ENCODE data around the gene BRIP1.
"Not testable (repeated sequence)": the region's sequence is repeated elsewhere in the genome, so short reads cannot be mapped to it uniquely, and the experiment has no call there.

BRIP1 gene

DNA sequence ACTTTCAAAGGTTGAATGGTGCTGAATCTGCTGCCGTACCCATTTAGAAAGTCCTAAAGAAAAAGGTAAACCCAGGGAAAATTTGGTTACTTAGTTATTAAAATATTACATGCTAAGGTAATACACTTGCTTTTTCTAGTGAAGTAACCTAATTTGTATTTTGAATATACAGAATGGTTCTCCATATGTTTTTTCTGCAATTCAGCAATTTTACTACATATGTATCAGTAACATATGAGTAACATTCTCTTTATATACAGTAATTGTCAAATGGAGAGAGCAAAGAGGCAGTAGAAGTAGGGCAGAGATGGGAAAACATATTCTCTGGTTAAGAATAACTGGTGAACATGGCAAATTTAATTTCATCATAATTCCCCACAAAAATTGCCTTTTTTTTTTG, 177.2 kb downstream of the BRIP1 start:
- DNase-seq = no peak

DNA sequence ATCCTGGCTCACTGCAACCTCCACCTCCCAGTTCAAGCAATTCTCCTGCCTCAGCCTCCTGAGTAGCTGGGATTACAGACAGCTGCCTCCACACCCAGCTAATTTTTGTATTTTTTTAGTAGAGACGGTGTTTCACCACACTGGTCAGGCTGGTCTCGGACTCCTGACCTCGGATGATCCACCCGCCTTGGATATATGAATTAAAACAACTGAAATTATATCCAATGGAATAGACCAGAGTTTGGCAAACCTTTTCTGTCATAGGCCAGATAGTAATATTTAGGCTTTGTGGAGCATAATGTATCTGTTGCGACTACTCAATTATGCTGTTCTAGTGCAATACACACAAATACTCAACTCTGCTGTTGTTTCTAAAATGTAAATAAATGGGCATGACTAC, 178.5 kb downstream of the BRIP1 start:
- no peak for DNase-seq

DNA sequence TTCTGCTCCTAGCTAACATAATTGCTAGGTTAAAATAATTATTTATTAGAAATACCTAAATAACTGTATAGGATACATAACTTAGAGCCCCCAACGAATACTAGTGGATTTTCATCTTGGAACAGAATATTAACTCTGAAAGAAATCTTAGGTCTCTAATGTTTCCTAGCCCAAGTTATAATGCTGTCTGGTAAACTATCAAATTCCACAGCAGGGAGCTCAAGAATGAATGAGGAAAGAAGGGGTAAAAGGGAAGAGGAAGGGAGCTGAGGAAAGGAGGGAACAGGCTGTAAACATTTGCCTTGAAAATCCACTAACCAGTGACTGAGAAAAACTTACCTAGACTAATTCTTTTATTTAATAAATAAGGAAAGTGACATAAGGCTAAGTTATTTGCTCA, 179.2 kb downstream of the BRIP1 start:
- no peak for DNase-seq

DNA sequence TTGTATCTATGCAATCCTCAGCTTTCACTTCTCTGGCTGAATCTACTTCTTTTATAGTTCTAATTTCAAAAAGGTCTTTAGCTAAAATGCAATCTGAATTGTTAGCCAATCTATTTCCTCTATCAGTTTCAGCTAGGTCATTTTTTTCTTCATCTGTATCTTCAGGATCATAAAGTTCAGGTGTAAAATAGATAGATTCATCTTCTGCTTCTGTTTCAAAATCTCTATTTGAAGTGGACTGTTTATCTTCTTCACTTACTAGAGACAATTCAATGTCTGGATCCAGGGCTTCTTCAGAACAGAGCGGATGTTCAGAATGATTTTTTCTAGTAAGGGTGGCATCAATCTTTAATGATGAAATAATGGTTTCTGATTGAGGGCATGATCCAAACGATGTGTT, 179.9 kb downstream of the BRIP1 start:
- no peak for DNase-seq

DNA sequence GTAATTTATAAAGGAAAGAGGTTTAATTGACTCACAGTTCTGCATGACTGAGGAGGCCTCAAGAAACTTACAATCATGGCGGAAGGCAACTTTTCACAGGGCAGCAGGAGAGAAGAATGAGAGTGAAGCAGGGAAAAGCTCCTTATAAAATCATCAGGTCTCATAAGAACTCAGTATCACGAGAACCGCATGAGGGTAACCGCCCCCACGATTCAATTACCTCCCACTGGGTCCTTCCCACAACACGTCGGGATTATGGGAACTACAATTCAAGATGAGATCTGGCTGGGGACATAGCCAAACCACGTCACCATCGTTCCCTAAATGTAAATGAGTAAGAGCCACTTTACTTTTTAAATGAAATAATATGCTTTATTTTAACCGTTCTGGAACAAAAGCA, 182.4 kb downstream of the BRIP1 start:
- no peak for DNase-seq

DNA sequence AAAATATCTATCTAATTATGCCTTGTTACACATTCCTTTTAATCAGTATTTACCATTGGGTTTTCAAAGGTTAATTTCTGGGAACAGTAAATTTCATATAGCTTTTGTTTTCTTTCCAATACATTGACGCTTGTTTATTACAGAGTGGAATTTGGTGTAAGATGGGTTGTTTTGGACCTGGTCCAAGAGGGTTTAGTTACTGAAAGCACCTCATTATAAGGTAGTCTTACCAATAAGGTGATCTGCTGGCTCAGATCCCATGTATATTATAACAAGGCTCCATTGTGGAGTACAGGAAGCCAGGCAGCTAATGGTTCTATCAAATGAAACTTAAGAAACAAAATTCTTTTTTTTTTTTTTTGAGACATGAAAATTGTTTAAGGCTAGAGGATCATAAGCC, 185.0 kb downstream of the BRIP1 start:
- no peak for DNase-seq

DNA sequence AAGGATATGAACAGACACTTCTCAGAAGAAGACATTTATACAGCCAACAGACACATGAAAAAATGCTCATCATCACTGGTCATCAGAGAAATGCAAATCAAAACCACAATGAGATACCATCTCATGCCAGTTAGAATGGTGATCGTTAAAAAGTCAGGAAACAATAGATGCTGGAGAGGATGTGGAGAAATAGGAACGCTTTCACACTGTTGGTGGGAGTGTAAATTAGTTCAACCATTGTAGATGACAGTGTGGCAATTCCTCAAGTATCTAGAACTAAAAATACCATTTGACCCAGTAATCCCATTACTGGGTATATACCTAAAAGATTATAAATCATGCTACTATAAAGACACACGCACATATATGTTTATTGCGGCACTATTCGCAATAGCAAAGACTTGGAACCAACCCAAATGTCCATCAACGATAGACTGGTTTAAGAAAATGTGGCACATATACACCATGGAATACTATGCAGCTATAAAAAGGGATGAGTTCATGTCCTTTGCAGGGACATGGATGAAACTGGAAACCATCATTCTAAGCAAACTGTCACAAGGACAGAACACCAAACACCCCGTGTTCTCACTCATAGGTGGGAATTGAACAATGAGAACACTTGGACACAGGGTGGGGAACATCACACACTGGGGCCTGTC, 186.0 kb downstream of the BRIP1 start:
- DNase-seq = not testable (repeated sequence)

DNA sequence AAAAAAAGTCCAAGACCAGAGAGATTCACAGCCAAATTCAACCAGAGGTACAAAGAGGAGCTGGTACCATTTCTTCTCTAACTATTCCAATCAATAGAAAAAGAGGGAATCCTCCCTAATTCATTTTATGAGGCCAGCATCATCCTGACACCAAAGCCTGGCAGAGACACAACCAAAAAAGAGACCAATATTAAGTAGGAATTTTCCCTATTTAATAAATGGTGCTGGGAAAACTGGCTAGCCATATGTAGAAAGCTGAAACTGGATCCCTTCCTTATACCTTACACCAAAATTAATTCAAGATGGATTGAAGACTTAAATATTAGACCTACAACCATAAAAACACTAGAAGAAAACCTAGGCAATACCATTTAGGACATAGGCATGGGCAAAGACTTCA, 186.8 kb downstream of the BRIP1 start:
- DNase-seq = not testable (repeated sequence)

DNA sequence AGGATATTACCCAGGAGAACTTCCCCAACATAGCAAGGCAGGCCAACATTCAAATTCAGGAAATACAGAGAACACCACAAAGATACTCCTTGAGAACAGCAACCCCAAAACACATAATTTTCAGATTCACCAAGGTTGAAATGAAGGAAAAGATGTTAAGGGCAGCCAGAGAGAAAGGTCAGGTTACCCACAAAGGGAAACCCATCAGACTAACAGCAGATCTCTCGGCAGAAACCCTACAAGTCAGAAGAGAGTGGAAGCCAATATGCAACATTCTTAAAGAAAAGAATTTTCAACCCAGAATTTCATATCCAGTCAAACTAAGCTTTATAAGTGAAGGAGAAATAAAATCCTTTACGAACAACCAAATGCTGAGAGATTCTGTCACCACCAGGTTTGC, 188.7 kb downstream of the BRIP1 start:
- DNase-seq = not testable (repeated sequence)

DNA sequence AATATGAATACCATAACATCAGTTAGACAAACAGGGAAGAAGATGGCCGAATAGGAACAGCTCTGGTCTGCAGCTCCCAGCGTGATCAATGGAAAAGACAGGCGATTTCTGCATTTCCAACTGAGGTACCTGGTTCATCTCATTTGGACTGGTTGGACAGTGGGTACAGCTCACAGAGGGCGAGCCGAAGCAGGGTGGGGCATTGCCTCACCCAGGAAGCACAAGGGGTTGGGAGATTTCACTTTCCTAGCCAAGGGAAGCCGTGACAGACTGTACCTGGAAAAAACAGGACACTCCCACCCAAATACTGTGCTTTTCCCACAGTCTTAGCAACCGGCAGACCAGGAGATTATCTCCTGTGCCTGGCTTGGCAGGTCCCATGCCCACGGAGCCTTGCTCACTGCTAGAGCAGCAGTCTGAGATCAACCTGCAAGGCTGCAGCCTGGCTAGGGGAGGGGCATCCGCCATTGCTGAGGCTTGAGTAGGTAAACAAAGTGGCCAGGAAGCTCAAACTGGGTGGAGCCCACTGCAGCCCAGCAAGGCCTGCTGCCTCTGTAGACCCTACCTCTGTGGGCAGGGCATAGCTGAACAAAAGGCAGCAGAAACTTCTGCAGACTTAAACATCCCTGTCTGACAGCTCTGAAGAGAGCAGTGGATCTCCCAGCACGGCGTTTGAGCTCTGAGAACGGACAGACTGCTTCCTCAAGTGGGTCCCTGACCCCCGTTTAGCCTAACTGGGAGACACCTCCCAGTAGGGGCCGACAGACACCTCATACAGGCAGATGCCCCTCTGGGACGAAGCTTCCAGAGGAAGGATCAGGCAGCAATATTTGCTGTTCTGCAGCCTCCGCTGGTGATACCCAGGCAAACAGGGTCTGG, 190.1 kb downstream of the BRIP1 start:
- DNase-seq = not testable (repeated sequence)

DNA sequence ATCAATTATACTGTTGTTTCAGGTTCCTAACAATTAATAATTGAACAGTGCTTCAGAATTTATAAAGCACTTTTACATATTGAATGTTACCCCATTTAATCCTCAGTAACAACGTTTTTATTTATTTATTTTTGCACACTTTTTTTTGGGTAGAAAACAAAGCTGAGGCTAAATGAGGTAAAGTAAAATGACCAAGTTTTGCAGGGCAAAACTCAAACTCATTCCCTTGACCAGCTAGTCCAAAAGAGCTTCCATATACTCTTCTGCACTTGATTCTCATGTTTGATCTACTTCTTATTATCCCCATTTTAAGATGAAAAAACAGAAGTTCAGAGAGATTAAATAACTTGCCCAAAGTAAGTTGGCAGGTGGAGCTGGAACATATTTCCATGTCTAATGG, 191.2 kb downstream of the BRIP1 start:
- no peak for DNase-seq

DNA sequence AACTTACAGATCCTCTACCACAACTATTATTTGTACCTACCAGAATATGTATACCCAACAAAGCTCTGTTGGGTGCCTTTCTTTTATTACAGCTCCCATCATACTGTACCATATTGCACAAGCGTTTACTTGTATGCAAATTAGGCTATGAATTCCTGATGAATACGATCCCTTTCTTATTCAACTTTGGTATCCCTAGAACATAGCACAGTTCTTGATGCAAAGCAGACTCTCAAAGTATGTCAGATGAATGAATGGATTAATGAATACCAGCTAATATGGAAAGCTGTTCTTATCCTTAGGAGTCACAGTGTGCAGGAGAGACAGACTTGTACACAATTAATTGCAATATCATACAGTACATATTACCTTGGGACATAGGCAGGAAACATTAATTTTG, 192.6 kb downstream of the BRIP1 start:
- no peak for DNase-seq

DNA sequence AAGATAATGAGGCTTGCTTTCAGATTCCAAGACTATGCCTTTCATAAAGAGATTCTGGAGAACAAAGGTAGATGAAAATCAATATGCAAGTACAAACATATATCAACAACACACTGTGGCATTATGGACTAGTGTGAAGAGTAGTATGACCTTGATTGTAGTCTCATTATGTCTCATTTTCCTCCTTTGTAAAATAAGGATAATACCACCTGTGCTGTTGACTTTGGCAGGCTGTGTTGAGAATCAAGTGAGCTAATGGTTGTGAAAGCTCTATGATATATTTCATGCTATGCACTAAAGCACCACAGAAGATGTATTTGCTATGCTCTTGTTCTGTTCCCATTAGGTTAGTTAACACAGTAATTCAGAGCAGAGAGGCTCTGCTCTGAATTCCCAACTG, 193.8 kb downstream of the BRIP1 start:
- no peak for DNase-seq

DNA sequence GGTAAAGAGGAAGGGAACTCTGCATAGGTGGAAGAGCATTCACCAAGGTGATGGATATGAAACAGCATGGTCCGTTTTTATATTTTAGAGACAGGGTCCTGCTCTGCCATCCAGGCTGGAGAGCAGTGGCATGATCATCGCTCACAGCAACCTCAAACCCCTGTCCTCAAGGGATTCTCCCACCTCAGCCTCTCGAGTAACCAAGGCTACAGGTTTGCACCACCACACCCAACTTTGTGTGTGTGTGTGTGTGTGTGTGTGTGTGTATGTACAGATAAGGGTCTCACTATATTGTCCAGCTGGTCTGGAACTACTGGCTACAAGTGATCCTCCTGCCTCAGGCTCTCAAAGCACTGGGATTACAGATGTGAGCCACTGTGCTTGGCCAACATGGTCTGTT, 194.8 kb downstream of the BRIP1 start:
- DNase-seq = no peak

DNA sequence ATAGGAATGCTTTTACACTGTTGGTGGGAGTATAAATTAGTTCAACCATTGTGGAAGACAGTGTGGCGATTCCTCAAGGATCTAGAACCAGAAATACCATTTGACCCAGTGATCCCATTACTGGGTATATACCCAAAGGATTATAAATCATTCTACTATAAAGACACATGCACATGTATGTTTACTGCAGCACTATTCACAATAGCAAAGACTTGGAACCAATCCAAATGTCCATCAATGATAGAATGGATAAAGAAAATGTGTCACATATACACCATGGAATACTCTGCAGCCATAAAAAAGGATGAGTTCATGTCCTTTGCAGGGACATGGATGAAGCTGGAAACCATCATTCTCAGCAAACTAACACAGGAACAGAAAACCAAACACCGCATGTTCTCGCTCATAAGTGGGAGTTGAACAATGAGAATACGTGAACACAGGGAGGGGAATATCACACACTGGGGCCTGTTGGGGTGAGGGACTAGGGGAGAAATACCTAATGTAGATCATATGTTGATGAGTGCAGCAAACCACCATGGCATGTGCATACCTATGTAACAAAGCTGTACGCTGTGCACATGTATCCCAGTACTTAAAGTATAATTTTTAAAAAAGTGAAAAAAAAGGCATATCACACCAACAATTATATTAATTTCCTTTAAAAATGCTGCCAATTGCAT, 196.8 kb downstream of the BRIP1 start:
- not testable (repeated sequence) for DNase-seq

DNA sequence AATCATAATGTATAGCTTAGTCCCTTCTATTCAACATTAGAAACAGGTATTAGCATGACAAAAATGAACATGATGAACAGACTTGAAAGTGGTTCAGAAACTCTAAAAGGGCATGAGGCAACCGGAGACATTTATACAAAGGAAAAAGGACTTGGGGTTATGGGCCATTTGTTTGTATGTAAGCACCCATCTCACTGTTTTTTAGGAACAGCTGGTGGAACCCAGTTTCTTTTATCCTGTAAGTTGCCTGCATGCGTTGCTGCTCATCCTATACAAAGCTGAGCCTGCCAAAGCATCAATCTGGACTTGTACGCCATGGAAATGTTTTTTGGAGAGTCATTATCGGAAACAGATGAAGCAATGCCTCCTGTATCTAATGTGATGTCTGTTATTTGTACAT, 200.0 kb downstream of the BRIP1 start:
- no peak for DNase-seq

DNA sequence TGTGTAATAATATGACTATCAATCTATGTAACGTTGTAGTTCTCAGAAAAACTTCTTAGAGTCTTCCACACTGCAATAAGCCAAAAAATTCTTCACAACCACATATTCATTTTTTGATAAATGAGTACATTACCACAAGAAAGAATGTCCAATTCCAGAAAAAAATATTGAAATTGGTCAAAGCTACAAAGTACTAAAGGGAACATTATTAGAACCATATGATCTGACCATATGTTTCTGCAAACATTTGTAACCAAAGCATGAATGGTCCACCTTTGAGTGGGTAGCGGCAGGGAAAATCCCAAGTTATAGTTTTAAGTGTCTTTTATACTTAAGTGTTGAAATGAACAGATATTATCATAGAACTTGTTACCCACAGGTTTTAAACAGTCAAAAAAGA, 200.6 kb downstream of the BRIP1 start:
- no peak for DNase-seq

DNA sequence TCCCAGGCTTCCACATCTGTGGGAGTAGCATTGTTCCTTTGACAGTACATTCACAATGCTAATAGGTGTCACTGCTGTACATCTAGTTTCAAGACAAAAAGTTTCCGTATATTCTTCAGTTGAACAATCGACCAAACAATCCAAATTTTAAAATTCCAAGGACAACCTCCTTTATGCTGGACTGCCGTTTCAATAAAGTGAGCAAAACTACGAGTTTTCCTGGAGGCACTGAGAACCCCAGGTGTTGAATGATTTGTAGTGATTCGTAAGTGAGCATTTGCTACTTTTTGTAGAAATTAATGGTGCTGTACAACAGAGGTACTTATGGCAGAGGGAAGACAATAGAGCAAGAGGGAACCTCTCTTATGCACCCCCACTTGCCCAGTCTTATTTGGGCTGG, 201.1 kb downstream of the BRIP1 start:
- DNase-seq = no peak

DNA sequence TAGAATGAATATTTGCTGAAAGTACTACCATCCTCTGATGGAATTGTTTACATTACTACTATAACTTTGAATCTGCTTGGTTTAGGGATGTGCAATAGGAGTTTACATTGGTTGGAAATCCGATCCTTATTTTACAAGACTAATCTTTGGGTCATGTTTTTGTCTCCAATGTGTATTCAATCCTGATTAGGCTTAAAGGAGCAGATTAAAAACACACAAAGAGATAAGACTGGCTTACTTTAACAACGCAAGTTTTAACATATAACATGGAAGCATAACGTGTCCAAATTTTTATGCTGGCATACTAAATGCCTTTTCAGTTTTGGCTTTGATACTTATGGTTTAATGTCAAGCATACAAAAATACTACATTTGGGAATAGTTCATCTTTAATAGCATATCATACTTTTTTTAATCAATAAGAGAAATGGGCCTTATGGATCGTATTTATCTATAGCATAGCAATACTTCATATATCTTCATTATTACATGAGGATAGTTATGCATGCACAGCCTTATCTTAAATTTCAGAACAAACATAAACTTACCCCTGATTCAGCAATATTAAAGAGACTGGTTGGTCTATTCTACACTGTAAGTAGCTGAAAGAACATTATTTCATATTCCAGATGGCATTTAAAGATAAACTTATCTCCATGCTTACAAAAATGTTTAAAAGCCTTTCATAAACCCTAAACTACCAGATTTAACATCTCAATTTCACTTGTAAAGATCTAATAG, 202.4 kb downstream of the BRIP1 start:
- DNase-seq = no peak

DNA sequence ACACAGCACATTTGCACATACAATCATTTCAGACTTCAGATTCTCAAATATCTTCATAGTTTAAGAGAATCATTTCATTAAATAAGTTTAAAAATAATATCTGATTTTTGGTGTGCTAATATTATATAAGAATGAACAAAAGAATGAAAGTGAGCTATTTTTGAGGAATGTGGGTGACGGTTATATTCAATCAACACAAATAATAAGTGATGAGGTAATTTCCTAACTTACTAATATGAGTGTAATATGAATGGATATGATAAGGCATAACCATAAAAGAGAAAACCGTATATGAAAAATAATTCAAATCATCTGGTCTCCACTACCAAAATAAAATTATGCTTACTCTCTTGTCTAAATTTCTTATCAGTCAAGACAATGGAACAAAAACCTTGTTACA, 203.9 kb downstream of the BRIP1 start:
- DNase-seq = no peak

DNA sequence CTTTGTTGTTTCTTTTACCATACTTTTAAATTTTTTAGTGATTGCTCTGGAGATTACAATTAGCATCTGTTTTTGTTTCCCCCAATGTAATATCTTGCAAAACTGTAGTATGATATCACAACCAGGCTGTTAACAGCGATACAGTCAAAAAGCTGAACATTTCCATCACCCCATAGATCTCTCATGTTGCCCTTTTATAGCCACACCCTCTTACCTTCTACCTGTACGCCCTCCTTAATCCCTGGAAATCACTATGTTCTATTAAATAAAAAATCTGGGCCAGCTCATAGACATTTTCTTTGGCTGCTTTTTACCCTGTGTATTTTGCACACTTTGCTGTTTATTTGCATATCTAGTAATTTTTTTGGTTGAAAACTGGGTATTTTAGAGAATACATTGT, 205.1 kb downstream of the BRIP1 start:
- no peak for DNase-seq

DNA sequence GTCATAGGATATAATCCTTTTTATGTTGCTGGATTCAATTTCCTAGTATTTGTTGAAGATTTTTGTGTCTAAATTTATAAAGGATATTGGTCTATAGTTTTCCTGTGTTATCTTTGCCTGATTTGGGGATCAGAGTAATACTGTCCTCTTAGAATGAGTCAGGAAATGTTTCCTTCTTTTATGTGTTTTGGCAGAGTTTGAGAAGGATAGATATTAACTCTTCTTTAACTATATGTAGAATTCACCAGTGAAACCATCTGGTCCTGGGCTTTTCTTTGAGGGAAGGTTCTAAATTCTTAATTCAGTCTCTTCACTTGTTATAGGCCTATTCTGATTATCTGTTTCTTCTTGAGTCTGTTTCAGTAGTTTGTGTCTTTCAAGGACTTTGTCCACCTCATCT, 206.0 kb downstream of the BRIP1 start:
- no peak for DNase-seq

DNA sequence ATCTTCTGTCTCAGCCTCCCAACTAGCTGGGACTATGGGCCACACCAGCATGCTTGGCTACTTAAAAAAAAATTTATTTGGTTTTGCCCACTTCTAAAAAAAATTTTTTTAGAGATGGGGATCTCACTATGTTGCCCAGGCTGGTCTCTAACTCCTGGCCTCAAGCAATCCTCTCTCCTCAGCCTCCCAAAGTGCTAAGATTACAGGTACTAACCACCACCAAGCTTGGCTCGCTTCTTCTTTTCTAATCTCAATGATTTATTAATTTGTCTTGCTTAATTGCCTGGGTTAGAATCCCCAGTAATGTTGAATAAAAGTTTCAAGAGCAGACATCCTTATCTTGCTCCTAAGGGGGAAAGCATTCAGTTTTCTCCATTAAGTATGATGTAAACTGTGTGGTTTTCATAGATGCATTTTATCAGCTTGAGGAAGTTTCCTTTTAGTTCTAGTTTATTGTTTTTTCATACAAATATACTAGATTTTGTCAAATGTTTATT, 206.6 kb downstream of the BRIP1 start:
- DNase-seq = no peak

Measured in NCI-H187 (cell line).